Esophagus squamous epithelium (tissue), 5 donors: ENCODE results near the gene RNF223. TPM values are rescaled to one million over a fixed set of nuclear protein-coding genes. Genes with fewer than 3 reads are reported as not detected.

Experiments
- DNase-seq: peaks from one replicate; lab custom pipeline; 2025; lab: John Stamatoyannopoulos, UW
- H3K27ac ChIP-seq, 4 donors: fragments of 200-600 bp; sonication (generic); one replicate each; pipeline ENCODE4 v1.5.1; 2016 to 2019; ENCODE audit warnings: mild to moderate bottlenecking in 1 of 4
- H3K27me3 ChIP-seq, 4 donors: fragments of 200-600 bp; sonication (generic); 1 replicate in 3 of 4; 2 replicates in 1 of 4; pipeline versions ENCODE4 v1.5.1 to v1.6.0; 2017 to 2021; ENCODE audit warnings: antibody characterized with exemption in 1 of 4
- H3K36me3 ChIP-seq, 3 donors: fragments of 200-600 bp; sonication (generic); one replicate each; pipeline ENCODE4 v1.5.1; 2016 to 2019
- H3K4me1 ChIP-seq, 3 donors: fragments of 200-600 bp; sonication (generic); one replicate each; pipeline ENCODE4 v1.5.1; 2017 to 2019
- H3K4me3 ChIP-seq, 4 donors: fragments of 200-600 bp; sonication (generic); 1 replicate in 3 of 4; 2 replicates in 1 of 4; pipeline ENCODE4 v1.5.1; 2016 to 2019; ENCODE audit warnings: mild to moderate bottlenecking in 2 of 4, moderate library complexity in 1 of 4
- H3K9me3 ChIP-seq, 3 donors: fragments of 200-600 bp; sonication (generic); one replicate each; pipeline ENCODE4 v1.5.1; 2016 to 2019
- CTCF ChIP-seq, 6 experiments: fragments of 450-650 bp in 4 of 6; fragments of 200-600 bp in 2 of 6; sonication (generic) in 2 of 6; IDR thresholded peaks; one replicate each; pipeline ENCODE4 v1.5.1; 2016 to 2019; ENCODE audit warnings: antibody characterized with exemption in 6 of 6, mild to moderate bottlenecking in 4 of 6, moderate library complexity in 4 of 6
- POLR2A ChIP-seq, 4 donors: fragments of 450-650 bp; IDR thresholded peaks; one replicate each; pipeline ENCODE4 v1.6.1; 2017; ENCODE audit warnings: antibody characterized with exemption in 4 of 4, mild to moderate bottlenecking in 4 of 4, moderate library complexity in 3 of 4
- WGBS, 2 donors: methylation state at CpG; one replicate each; pipeline ENCODE4 v1.1.5; 2018; 5-methylcytosine and 5-hydroxymethylcytosine counted together
- intact Hi-C: fragments of 100-400 bp; cut with DNase I; formaldehyde crosslinking; loops from one replicate; pipeline ENCODE4 v1.15.0; 2022
- total RNA-seq, 4 donors: library from RNA; depleted of rRNA; stranded (reverse); fragments of >200 nt; gene quantifications; one replicate each; pipeline ENCODE4 v1.1.0, GENCODE V29; 2016
- donor health status: DM: yes; HTN: yes; CAD: no.

Gene RNF223
- total RNA-seq, 4 donors from 2014 or later: 11.8 to 25.3 (median 12.3) TPM

DNA sequence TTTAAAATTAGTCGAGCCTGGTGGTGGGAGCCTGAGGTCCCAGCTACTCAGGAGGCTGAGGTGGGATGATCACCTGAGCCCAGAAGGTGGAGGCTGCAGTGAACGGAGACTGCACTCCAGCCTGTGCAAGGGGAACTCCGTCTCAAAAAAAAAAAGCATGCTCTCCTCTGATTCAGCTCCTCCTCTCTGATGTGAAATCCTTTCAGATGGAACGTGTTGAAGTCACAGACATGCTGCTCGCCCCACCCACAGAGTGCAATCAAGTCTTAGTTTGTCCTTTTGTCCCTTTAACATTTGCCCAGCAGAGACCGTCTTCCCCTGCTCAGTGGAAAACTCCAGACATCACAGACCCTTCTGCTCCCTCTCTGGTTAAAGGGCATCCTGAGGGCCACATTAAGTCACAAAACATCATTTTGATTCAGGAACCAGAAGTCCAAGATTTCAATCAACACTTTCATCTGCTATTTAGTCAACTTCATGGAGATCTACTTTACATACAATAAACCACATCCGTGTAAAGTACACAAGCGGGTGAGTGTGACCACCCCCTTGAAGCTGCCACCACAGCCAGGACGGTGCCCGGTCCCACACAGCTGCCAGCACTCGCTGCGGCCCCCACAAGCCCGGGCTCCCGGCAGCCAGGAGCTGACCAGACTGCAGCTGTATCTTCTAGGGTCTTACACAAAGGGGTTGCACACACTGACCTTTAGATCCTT is 18.9 kb upstream of the RNF223 start:
- H3K27me3 ChIP-seq: no peaks in the 10 kb centered on the region
- DNase-seq: no peak
- 71 to 76% methylated on average over 10 to 14 of the region's 14 CpGs for WGBS, 2 donors
- no peak overlapping the region for H3K4me3 ChIP-seq
- no peaks in the 10 kb centered on the region for H3K4me1 ChIP-seq
- TF ChIP-seq POLR2A (IDR thresholded peaks at IDR 0.05) (no peak), CTCF (IDR thresholded peaks at IDR 0.05) (no peak)
- H3K9me3 ChIP-seq: no peaks in the 10 kb centered on the region
- no peaks in the 10 kb centered on the region for H3K36me3 ChIP-seq
- intact Hi-C loops: no loop called here
- H3K27ac ChIP-seq: no peak overlapping the region

DNA sequence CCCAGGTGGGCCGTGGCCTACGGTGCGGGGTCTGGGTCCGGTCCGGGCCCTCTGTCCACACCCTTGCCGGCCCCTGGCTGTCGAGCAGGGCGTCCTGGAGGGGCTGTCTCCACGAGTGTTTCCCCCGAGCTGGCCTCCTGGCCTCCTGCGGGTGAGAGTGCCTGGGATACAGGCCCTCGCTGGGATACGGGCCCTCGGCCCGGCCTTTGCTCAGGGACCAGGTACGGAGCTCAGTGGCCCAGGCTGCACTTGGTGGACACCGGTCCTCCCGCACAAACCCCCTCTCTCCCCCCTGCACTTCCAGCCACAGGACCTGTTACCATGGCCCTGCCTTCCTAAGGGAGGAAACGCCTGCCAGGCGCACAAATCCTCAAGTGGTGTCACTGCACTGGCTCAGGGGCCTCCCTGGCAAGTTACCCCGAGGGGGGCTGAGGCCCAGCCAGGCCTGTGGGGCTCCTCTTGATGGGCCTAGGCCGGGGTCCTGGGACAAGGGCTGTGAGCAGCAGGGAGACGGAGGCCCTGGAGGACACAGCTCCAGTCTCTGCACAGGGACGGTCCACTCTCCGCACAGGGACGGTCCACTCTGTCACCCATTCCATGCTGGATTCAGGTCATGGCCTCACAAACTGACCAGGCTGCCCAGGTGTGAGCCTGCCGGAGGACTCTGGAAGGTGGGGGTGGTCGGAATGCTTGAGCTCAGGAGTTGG is 18.2 kb upstream of the RNF223 start:
- H3K4me3 ChIP-seq: no peak overlapping the region
- H3K4me1 ChIP-seq: no peaks in the 10 kb centered on the region
- H3K9me3 ChIP-seq: no peaks in the 10 kb centered on the region
- DNase-seq: no peak
- TF ChIP-seq POLR2A (IDR thresholded peaks at IDR 0.05): no peak
- intact Hi-C loops: no loop called here
- H3K27ac ChIP-seq: no peak overlapping the region
- WGBS, 2 donors: 92% methylated on average over 6 of the region's 28 CpGs; no CpG with 5 or more reads in 1 of the 2 donors
- H3K27me3 ChIP-seq: no peaks in the 10 kb centered on the region
- H3K36me3 ChIP-seq: peaks cover 0 to 2% (median 0%) of the 10 kb centered on the region in 3 donors

- 82 to 94% methylated on average over 12 to 13 of the region's 28 CpGs for WGBS, 2 donors
- Histone ChIP-seq H3K4me1 (no peaks in the 10 kb centered on the region), H3K27me3 (no peaks in the 10 kb centered on the region), H3K27ac (no peak overlapping the region), H3K36me3 (peaks cover 0 to 10% (median 0%) of the 10 kb centered on the region in 3 donors), H3K9me3 (no peaks in the 10 kb centered on the region), H3K4me3 (no peak overlapping the region)
- TF ChIP-seq POLR2A (IDR thresholded peaks at IDR 0.05) (no peak), CTCF (IDR thresholded peaks at IDR 0.05) (no peak)
- DNase-seq: no peak
- intact Hi-C loops: no loop called here
Observed at GRCh38 chr1:1091344-1092148, 17.4 kb upstream of the RNF223 start.

GRCh38 chr1:1090424-1091343 is 16.6 kb upstream of the RNF223 start:
- Histone ChIP-seq H3K9me3 (no peaks in the 10 kb centered on the region), H3K36me3 (peaks cover 0 to 13% (median 0%) of the 10 kb centered on the region in 3 donors), H3K4me3 (no peak overlapping the region), H3K27me3 (no peaks in the 10 kb centered on the region), H3K27ac (no peak overlapping the region), H3K4me1 (no peaks in the 10 kb centered on the region)
- TF ChIP-seq CTCF (IDR thresholded peaks at IDR 0.05) (no peak), POLR2A (IDR thresholded peaks at IDR 0.05) (no peak)
- no peak for DNase-seq
- intact Hi-C loops: no loop called here
- WGBS, 2 donors: 90 to 94% methylated on average over 2 to 21 of the region's 45 CpGs
